ENCODE measurements around the gene RPL13A. TPM values are rescaled to one million over a fixed set of nuclear protein-coding genes. Genes with fewer than 3 reads are reported as not detected.

RPL13A gene
- total and polyA plus RNA-seq, 2 of the 13 experiments (the other 11 are each of a cell fraction or from before 2014, with no cell fraction given), result 2,601 to 3,407 TPM

DNA sequence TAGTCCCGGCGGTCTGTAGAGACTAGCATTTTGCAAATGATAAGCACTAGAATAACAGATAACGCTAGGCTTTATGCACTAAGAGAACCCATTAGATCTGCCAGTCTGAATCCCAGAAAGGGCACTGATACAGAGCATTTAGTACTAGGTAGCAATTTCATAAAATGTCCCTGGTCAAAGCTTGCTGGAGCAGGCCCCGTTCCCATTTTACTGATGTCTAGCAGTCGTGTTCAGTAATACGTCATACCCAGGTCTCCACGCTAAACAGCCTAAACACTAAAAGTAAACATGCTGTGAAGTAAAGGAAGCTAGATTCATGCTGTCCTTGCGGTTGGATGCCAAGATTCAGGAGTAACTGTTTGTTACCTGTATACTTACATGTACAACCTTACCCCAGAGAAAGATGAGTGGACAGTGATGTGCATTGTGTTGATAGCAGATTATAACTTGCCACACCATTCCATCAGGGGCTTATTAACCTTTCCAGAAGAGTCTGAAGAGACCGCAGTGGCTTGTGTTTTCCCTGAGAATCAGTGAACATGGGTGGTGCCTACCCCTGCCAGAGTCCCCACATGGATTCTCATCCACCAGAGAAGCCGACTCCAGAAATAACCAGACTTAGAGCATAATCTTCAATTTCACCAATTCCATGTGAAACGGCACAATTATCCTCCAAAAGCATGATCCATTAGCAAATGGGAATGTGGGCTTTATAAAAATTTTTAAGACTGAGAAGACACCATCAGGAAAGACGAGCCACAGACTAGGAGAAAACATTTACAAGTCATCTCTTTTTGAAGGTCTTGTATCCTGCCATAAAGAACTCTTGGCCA is 5.4 kb downstream of the RPL13A start (continued):
- TF ChIP-seq RFXANK (CRISPR knock-in tag; IDR thresholded peaks at IDR 0.05) (no peak), SMARCE1 (IDR thresholded peaks at IDR 0.05; ENCODE audit: borderline replicate concordance) (no peak), ZNF18 (CRISPR knock-in tag; IDR thresholded peaks at IDR 0.05; ENCODE audit: insufficient replicate concordance) (no peak), CENPX (CRISPR knock-in tag; IDR thresholded peaks at IDR 0.05) (no peak), AKAP8 (CRISPR knock-in tag; IDR thresholded peaks at IDR 0.05) (peak; percentile 57; the same call in 1 of the 2 replicates), ZNF234 (CRISPR knock-in tag; conservative IDR thresholded peaks at IDR 0.05) (0 out of 2 replicates have a peak, but pooled peaks have one; percentile 50), MED1 (CRISPR knock-in tag; IDR thresholded peaks at IDR 0.05) (0 out of 2 replicates have a peak, but pooled peaks have one; percentile 11), TARDBP (CRISPR knock-in tag; IDR thresholded peaks at IDR 0.05) (peak; percentile 48), TP53 (CRISPR knock-in tag; conservative IDR thresholded peaks at IDR 0.05) (no peak), PHF5A (CRISPR knock-in tag; IDR thresholded peaks at IDR 0.05; ENCODE audit: low read depth, unreplicated experiment) (peak; percentile 80), WIZ (CRISPR knock-in tag; IDR thresholded peaks at IDR 0.05) (0 out of 2 replicates have a peak, but pooled peaks have one; percentile 28), MBNL3 (CRISPR knock-in tag; conservative IDR thresholded peaks at IDR 0.05) (no peak), SMYD3 (CRISPR knock-in tag; IDR thresholded peaks at IDR 0.05) (0 out of 2 replicates have a peak, but pooled peaks have one; percentile 15), ZNF136 (CRISPR knock-in tag; IDR thresholded peaks at IDR 0.05; ENCODE audit: low read depth) (no peak), ATF1 (CRISPR knock-in tag; IDR thresholded peaks at IDR 0.05) (no peak), ZNF780A (CRISPR knock-in tag; IDR thresholded peaks at IDR 0.05) (0 out of 2 replicates have a peak, but pooled peaks have one; percentile 7)
- TF ChIP-seq, protein P1, sequence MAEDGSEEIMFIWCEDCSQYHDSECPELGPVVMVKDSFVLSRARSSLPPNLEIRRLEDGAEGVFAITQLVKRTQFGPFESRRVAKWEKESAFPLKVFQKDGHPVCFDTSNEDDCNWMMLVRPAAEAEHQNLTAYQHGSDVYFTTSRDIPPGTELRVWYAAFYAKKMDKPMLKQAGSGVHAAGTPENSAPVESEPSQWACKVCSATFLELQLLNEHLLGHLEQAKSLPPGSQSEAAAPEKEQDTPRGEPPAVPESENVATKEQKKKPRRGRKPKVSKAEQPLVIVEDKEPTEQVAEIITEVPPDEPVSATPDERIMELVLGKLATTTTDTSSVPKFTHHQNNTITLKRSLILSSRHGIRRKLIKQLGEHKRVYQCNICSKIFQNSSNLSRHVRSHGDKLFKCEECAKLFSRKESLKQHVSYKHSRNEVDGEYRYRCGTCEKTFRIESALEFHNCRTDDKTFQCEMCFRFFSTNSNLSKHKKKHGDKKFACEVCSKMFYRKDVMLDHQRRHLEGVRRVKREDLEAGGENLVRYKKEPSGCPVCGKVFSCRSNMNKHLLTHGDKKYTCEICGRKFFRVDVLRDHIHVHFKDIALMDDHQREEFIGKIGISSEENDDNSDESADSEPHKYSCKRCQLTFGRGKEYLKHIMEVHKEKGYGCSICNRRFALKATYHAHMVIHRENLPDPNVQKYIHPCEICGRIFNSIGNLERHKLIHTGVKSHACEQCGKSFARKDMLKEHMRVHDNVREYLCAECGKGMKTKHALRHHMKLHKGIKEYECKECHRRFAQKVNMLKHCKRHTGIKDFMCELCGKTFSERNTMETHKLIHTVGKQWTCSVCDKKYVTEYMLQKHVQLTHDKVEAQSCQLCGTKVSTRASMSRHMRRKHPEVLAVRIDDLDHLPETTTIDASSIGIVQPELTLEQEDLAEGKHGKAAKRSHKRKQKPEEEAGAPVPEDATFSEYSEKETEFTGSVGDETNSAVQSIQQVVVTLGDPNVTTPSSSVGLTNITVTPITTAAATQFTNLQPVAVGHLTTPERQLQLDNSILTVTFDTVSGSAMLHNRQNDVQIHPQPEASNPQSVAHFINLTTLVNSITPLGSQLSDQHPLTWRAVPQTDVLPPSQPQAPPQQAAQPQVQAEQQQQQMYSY (CRISPR knock-in tag; IDR thresholded peaks at IDR 0.05), result no peak
- TF ChIP-seq, protein P2, sequence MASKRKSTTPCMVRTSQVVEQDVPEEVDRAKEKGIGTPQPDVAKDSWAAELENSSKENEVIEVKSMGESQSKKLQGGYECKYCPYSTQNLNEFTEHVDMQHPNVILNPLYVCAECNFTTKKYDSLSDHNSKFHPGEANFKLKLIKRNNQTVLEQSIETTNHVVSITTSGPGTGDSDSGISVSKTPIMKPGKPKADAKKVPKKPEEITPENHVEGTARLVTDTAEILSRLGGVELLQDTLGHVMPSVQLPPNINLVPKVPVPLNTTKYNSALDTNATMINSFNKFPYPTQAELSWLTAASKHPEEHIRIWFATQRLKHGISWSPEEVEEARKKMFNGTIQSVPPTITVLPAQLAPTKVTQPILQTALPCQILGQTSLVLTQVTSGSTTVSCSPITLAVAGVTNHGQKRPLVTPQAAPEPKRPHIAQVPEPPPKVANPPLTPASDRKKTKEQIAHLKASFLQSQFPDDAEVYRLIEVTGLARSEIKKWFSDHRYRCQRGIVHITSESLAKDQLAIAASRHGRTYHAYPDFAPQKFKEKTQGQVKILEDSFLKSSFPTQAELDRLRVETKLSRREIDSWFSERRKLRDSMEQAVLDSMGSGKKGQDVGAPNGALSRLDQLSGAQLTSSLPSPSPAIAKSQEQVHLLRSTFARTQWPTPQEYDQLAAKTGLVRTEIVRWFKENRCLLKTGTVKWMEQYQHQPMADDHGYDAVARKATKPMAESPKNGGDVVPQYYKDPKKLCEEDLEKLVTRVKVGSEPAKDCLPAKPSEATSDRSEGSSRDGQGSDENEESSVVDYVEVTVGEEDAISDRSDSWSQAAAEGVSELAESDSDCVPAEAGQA (IDR thresholded peaks at IDR 0.05; ENCODE audit: low read depth), result no peak
- TF ChIP-seq, protein P2 (CRISPR knock-in tag; IDR thresholded peaks at IDR 0.05; ENCODE audit: borderline replicate concordance), result no peak

Data from HepG2 (cell line).